Smooth muscle cell (in vitro differentiated cells): Measurements from ENCODE around the gene RAG1. TPM values are rescaled to one million over a fixed set of nuclear protein-coding genes. Genes with fewer than 3 reads are reported as not detected.

Experiments
- DNase-seq: peaks from one replicate; lab custom pipeline; 2025; ENCODE audit not compliant: unreplicated experiment; lab: John Stamatoyannopoulos, UW
- H2AFZ ChIP-seq: fragments of 200-600 bp; sonication (generic); 2 replicates; pipeline ENCODE4 v1.6.0; 2016; ENCODE audit warnings: antibody characterized with exemption, low read depth, mild to moderate bottlenecking
- H3F3A ChIP-seq: fragments of 200-600 bp; sonication (generic); 2 replicates; pipeline ENCODE4 v1.6.0; 2017; ENCODE audit warnings: antibody characterized with exemption, low read depth
- H3K27ac ChIP-seq: fragments of 200-600 bp; sonication (generic); 2 replicates; pipeline ENCODE4 v1.5.1; 2016; ENCODE audit warnings: low read depth, mild to moderate bottlenecking
- H3K27me3 ChIP-seq: fragments of 200-600 bp; sonication (generic); 2 replicates; pipeline ENCODE4 v1.6.1; 2016; ENCODE audit warnings: low read depth, mild to moderate bottlenecking
- H3K36me3 ChIP-seq: fragments of 200-600 bp; sonication (generic); 2 replicates; pipeline ENCODE4 v1.5.1; 2016; ENCODE audit warnings: low read depth
- H3K4me1 ChIP-seq: fragments of 200-600 bp; sonication (generic); 2 replicates; pipeline ENCODE4 v1.5.1; 2016; ENCODE audit warnings: low read depth
- H3K4me2 ChIP-seq: fragments of 200-600 bp; sonication (generic); 2 replicates; pipeline ENCODE4 v1.6.0; 2016; ENCODE audit warnings: mild to moderate bottlenecking
- H3K4me3 ChIP-seq: fragments of 200-600 bp; sonication (generic); 2 replicates; pipeline ENCODE4 v1.5.1; 2016; ENCODE audit warnings: mild to moderate bottlenecking
- H3K79me2 ChIP-seq: fragments of 200-600 bp; sonication (generic); 2 replicates; pipeline ENCODE4 v1.6.0; 2016; ENCODE audit warnings: low read depth, mild to moderate bottlenecking
- H3K9ac ChIP-seq: fragments of 200-600 bp; sonication (generic); 2 replicates; pipeline ENCODE4 v1.6.0; 2016; ENCODE audit warnings: low read depth
- H3K9me3 ChIP-seq: fragments of 200-600 bp; sonication (generic); replicated peaks from 2 replicates; pipeline ENCODE4 v1.5.1; 2016; ENCODE audit warnings: low read depth
- H4K20me1 ChIP-seq: fragments of 200-600 bp; sonication (generic); 2 replicates; pipeline ENCODE4 v1.6.0; 2016; ENCODE audit warnings: low read depth
- WGBS: methylation state at CpG from one replicate; pipeline ENCODE4 v1.1.7; 2016; ENCODE audit warnings: low lambda C conversion rate; 5-methylcytosine and 5-hydroxymethylcytosine counted together
- polyA plus RNA-seq: library from polyadenylated mRNA; unstranded; fragments of >200 nt; fragmentation: Nextera tagmentation; extraction: Ambion mirVana; gene quantifications from 2 replicates; pipeline ENCODE4 v1.2.1, GENCODE V29; 2016
- total RNA-seq: library from RNA; depleted of rRNA; stranded (reverse); fragments of >200 nt; gene quantifications from 2 replicates; pipeline ENCODE4 v1.2.3, GENCODE V29; 2014
- TF ChIP-seq, protein P1 (sequence below): fragments of 200-600 bp; sonication (generic); IDR thresholded peaks from 2 replicates; pipeline ENCODE4 v1.5.1; 2017; ENCODE audit warnings: borderline replicate concordance, mild to moderate bottlenecking, antibody characterized with exemption; ENCODE audit not compliant: insufficient read depth, poor library complexity, severe bottlenecking

Gene RAG1
- total and polyA plus RNA-seq, 2 experiments from 2014 or later, result 1.7 to 2.7 TPM

- H3K27me3 ChIP-seq, result no peaks in the 10 kb centered on the region
- H3F3A ChIP-seq, result no peaks in the 10 kb centered on the region
- no peak overlapping the region for H3K27ac ChIP-seq
- H2AFZ ChIP-seq, result no peak overlapping the region
- DNase-seq, result no peak
- H3K79me2 ChIP-seq, result no peaks in the 10 kb centered on the region
- no peaks in the 10 kb centered on the region for H3K36me3 ChIP-seq
- H3K4me2 ChIP-seq, result no peak overlapping the region
- TF ChIP-seq, protein P1, sequence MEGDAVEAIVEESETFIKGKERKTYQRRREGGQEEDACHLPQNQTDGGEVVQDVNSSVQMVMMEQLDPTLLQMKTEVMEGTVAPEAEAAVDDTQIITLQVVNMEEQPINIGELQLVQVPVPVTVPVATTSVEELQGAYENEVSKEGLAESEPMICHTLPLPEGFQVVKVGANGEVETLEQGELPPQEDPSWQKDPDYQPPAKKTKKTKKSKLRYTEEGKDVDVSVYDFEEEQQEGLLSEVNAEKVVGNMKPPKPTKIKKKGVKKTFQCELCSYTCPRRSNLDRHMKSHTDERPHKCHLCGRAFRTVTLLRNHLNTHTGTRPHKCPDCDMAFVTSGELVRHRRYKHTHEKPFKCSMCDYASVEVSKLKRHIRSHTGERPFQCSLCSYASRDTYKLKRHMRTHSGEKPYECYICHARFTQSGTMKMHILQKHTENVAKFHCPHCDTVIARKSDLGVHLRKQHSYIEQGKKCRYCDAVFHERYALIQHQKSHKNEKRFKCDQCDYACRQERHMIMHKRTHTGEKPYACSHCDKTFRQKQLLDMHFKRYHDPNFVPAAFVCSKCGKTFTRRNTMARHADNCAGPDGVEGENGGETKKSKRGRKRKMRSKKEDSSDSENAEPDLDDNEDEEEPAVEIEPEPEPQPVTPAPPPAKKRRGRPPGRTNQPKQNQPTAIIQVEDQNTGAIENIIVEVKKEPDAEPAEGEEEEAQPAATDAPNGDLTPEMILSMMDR, result no peak
- no peak overlapping the region for H3K4me3 ChIP-seq
- no peaks in the 10 kb centered on the region for H3K9me3 ChIP-seq
- H3K9ac ChIP-seq, result no peak overlapping the region
- no peaks in the 10 kb centered on the region for H4K20me1 ChIP-seq
- WGBS, result 88% methylated on average over 4 of the region's 4 CpGs
- no peaks in the 10 kb centered on the region for H3K4me1 ChIP-seq
Measured at GRCh38 chr11:36558571-36559413, 9.0 kb upstream of the RAG1 start.

DNA sequence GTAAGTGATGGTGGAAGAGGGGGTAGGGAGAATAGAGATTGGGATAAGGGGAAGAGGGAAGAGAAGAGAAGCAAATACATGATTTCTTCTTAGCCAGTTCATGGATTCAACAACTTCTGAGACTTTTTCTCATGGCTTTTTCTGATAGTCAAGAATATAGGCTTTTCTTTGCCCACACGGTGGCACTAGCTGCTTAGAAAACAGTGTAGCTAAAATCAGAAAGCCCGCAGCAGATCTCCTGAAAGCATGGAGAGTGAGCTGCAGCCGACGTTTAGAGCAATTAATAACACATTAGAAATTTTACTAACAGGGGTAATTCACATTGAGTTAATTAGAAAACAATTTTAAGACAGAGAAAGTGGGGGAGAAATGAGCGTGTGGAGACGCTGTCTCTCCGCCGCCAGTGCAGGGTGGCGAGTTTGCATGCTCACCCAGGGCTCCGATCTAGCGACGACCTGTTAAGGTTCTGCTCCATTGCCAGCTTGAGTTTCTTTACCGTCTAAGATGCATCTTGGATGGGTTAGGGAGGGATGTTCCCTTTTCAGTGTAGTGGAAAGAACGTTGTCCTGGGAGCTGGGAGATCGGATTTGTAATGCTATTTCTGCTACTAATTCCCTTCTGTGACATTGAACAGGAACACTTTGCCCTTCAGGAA is 3.3 kb upstream of the RAG1 start:
- peak overlapping the region; percentile 76 for H2AFZ ChIP-seq
- no peaks in the 10 kb centered on the region for H4K20me1 ChIP-seq
- H3K4me2 ChIP-seq, result peak overlapping the region; percentile 91
- no peak for DNase-seq
- WGBS, result 27% methylated on average over 15 of the region's 15 CpGs
- peaks cover 6% of the 10 kb centered on the region for H3K4me1 ChIP-seq
- no peak overlapping the region for H3K9ac ChIP-seq
- H3K9me3 ChIP-seq, result no peaks in the 10 kb centered on the region
- TF ChIP-seq, protein P1, result peak; percentile 73
- H3K4me3 ChIP-seq, result peak overlapping the region; percentile 52
- no peaks in the 10 kb centered on the region for H3K27me3 ChIP-seq
- no peaks in the 10 kb centered on the region for H3F3A ChIP-seq
- H3K27ac ChIP-seq, result no peak overlapping the region
- no peaks in the 10 kb centered on the region for H3K36me3 ChIP-seq
- no peaks in the 10 kb centered on the region for H3K79me2 ChIP-seq

GRCh38 chr11:36565031-36565610 is 2.7 kb upstream of the RAG1 start:
- no peak overlapping the region for H3K27ac ChIP-seq
- peak overlapping the region; percentile 76 for H2AFZ ChIP-seq
- H3K4me2 ChIP-seq, result peak overlapping the region; percentile 91
- DNase-seq, result no peak
- no peaks in the 10 kb centered on the region for H3K36me3 ChIP-seq
- peak overlapping the region; percentile 52 for H3K4me3 ChIP-seq
- WGBS, result 42% methylated on average over 6 of the region's 6 CpGs
- H3K4me1 ChIP-seq, result peaks cover 6% of the 10 kb centered on the region
- H4K20me1 ChIP-seq, result no peaks in the 10 kb centered on the region
- H3F3A ChIP-seq, result no peaks in the 10 kb centered on the region
- no peaks in the 10 kb centered on the region for H3K27me3 ChIP-seq
- no peaks in the 10 kb centered on the region for H3K79me2 ChIP-seq
- TF ChIP-seq, protein P1, result no peak
- H3K9ac ChIP-seq, result no peak overlapping the region
- no peaks in the 10 kb centered on the region for H3K9me3 ChIP-seq
